ENCODE results near the gene KIR2DL1. TPM values are rescaled to one million over a fixed set of nuclear protein-coding genes. Genes with fewer than 3 reads are reported as not detected.
"Not testable (repeated sequence)": the region's sequence is repeated elsewhere in the genome, so short reads cannot be mapped to it uniquely, and the experiment has no call there.

Gene KIR2DL1
- total RNA-seq, 1 donor from 2014 or later, result not detected

GRCh38 chr19:54817670-54818536 lies 48.3 kb downstream of the KIR2DL1 start:
- DNase-seq (ENCODE audit: low spot score), result no peak

GRCh38 chr19:54824416-54824815 lies 54.8 kb downstream of the KIR2DL1 start:
- not testable (repeated sequence) for DNase-seq (ENCODE audit: low spot score)

- DNase-seq (ENCODE audit: low spot score), result not testable (repeated sequence)
Measured at GRCh38 chr19:54825326-54825725, 55.7 kb downstream of the KIR2DL1 start.

- DNase-seq (ENCODE audit: low spot score), result not testable (repeated sequence)
Measured at GRCh38 chr19:54828064-54828463, 58.5 kb downstream of the KIR2DL1 start.

GRCh38 chr19:54832496-54832895 lies 62.9 kb downstream of the KIR2DL1 start, which contains the start of gene KIR2DS4:
Gene KIR2DS4 (plus strand): TSS chr19:54832676.
- DNase-seq (ENCODE audit: low spot score), result not testable (repeated sequence)

Other genes starting within 250 kb of the KIR2DL1 start
- gene LILRA2, start 196.0 kb upstream of the KIR2DL1 start, total RNA-seq, result 5.8 TPM
- 1.9 TPM for gene LILRA1, start 176.2 kb upstream of the KIR2DL1 start, total RNA-seq
- 11.4 TPM for gene LILRB1, start 139.3 kb upstream of the KIR2DL1 start, total RNA-seq
- gene LILRB4, start 106.8 kb upstream of the KIR2DL1 start, total RNA-seq, result 16.4 TPM
- gene KIR3DL3, start 45.4 kb upstream of the KIR2DL1 start, total RNA-seq, result not detected
- gene KIR2DL3, start 31.3 kb upstream of the KIR2DL1 start, total RNA-seq, result not detected
- gene KIR2DL4, start 33.8 kb downstream of the KIR2DL1 start, total RNA-seq, result not detected
- gene KIR3DL1, start 46.7 kb downstream of the KIR2DL1 start, total RNA-seq, result not detected
- not detected for gene KIR2DS4, start 62.9 kb downstream of the KIR2DL1 start, total RNA-seq
- not detected for gene KIR3DL2, start 80.7 kb downstream of the KIR2DL1 start, total RNA-seq
- not detected for gene FCAR, start 104.4 kb downstream of the KIR2DL1 start, total RNA-seq
- gene NCR1, start 136.4 kb downstream of the KIR2DL1 start, total RNA-seq, result 0.32 TPM
- not detected for gene NLRP7, start 177.7 kb downstream of the KIR2DL1 start, total RNA-seq
- 14.8 TPM for gene NLRP2, start 196.6 kb downstream of the KIR2DL1 start, total RNA-seq

All from mucosa of gallbladder (tissue), 1 donor.